IMR-90 (cell line): ENCODE measurements around the gene HYOU1. TPM values are rescaled to one million over a fixed set of nuclear protein-coding genes. Genes with fewer than 3 reads are reported as not detected.

Experiments used
- ATAC-seq: fragments of 200-7000 bp; cut with Tn5 transposase; 2 replicates; pipeline ENCODE4 v1.9.1; 2020; ENCODE audit warnings: low read depth, mild to moderate bottlenecking, moderate library complexity
- BruUV-seq: library from RNA; stranded (reverse); fragments of 400-500 nt; replicated peaks from 2 replicates; lab custom pipeline; 2021; lab: Mats Ljungman, UMichigan
- CTCF ChIA-PET: fragments of 300-600 bp; formaldehyde crosslinking; extraction: SDS; loops from one replicate; lab custom pipeline; 2021; ENCODE audit warnings: antibody characterized with exemption; lab: Yijun Ruan, JAX
- POLR2A ChIA-PET: fragments of 300-600 bp; sonication (Branson Sonifier 250); formaldehyde crosslinking; loops from one replicate; lab custom pipeline; 2022; ENCODE audit warnings: antibody characterized with exemption; ENCODE audit not compliant: unreplicated experiment; lab: Charles Lee
- DNase-seq: peaks from one replicate; pipeline ENCODE4 v3.0.0; 2013
- H2AFZ ChIP-seq: replicated peaks from 2 replicates; pipeline ENCODE3; 2013; ENCODE audit warnings: low read length, mild to moderate bottlenecking; ENCODE audit not compliant: poor library complexity
- H2AK5ac ChIP-seq: 2 replicates; pipeline ENCODE4 v1.6.1; 2013; ENCODE audit warnings: low read depth, low read length, inconsistent platforms
- H2AK9ac ChIP-seq: replicated peaks from 2 replicates; pipeline ENCODE3; 2013; ENCODE audit warnings: mild to moderate bottlenecking, low read depth, low read length, moderate library complexity; ENCODE audit not compliant: poor library complexity
- H2BK120ac ChIP-seq: 2 replicates; pipeline ENCODE4 v1.6.1; 2013; ENCODE audit warnings: low read depth, low read length, inconsistent platforms
- H2BK15ac ChIP-seq: 3 replicates; pipeline ENCODE4 v1.6.1; 2013; ENCODE audit warnings: low read depth, low read length, inconsistent platforms
- H2BK20ac ChIP-seq: 2 replicates; pipeline ENCODE4 v1.6.1; 2013; ENCODE audit warnings: low read depth, mild to moderate bottlenecking, inconsistent platforms, low read length, moderate library complexity
- H2BK5ac ChIP-seq: 2 replicates; pipeline ENCODE4 v1.6.1; 2013; ENCODE audit warnings: mild to moderate bottlenecking, low read depth, low read length, inconsistent platforms; ENCODE audit not compliant: poor library complexity, severe bottlenecking
- H3K14ac ChIP-seq: replicated peaks from 2 replicates; pipeline ENCODE4 v1.6.1; 2013; ENCODE audit warnings: low read depth, low read length, inconsistent platforms
- H3K18ac ChIP-seq: 2 replicates; pipeline ENCODE4 v1.6.1; 2013; ENCODE audit warnings: low read depth, low read length, control low read depth
- H3K23ac ChIP-seq: 2 replicates; pipeline ENCODE4 v1.6.1; 2013; ENCODE audit warnings: low read depth, low read length, inconsistent platforms
- H3K27ac ChIP-seq: 2 replicates; pipeline ENCODE4 v1.5.1; 2013; ENCODE audit warnings: mild to moderate bottlenecking, control low read depth, low read length; ENCODE audit not compliant: insufficient read depth
- H3K27me3 ChIP-seq: 2 replicates; pipeline ENCODE4 v1.6.1; 2013; ENCODE audit warnings: low read length; ENCODE audit not compliant: control insufficient read depth, insufficient read depth
- H3K36me3 ChIP-seq: 2 replicates; pipeline ENCODE4 v1.6.1; 2013; ENCODE audit warnings: low read length, mixed read lengths; ENCODE audit not compliant: control insufficient read depth, insufficient read depth
- H3K4ac ChIP-seq: 2 replicates; pipeline ENCODE4 v1.6.1; 2013; ENCODE audit warnings: low read depth, low read length, inconsistent platforms
- H3K4me1 ChIP-seq: 2 replicates; pipeline ENCODE4 v1.6.1; 2013; ENCODE audit warnings: low read length, mixed read lengths; ENCODE audit not compliant: control insufficient read depth, insufficient read depth
- H3K4me2 ChIP-seq: 2 replicates; pipeline ENCODE4 v1.6.1; 2013; ENCODE audit warnings: low read depth, mild to moderate bottlenecking, control low read depth, low read length, moderate library complexity
- H3K4me3 ChIP-seq: 2 replicates; pipeline ENCODE4 v1.5.1; 2013; ENCODE audit warnings: low read depth, mild to moderate bottlenecking, control low read depth, low read length, moderate library complexity; ENCODE audit not compliant: insufficient read depth
- H3K56ac ChIP-seq: 2 replicates; pipeline ENCODE4 v1.6.1; 2013; ENCODE audit warnings: low read length, inconsistent platforms; ENCODE audit not compliant: insufficient read depth; ENCODE audit errors: extremely low read depth
- H3K79me1 ChIP-seq, 2 experiments: 2 replicates each; pipeline ENCODE4 v1.6.1; 2013; ENCODE audit warnings: low read length in 2 of 2, inconsistent platforms in 1 of 2, low read depth in 1 of 2
- H3K9ac ChIP-seq: 2 replicates; pipeline ENCODE4 v1.6.1; 2013; ENCODE audit warnings: low read depth, low read length, control low read depth
- H3K9me1 ChIP-seq: 2 replicates; pipeline ENCODE4 v1.6.1; 2013; ENCODE audit warnings: low read length, inconsistent platforms; ENCODE audit not compliant: insufficient read depth
- H3K9me3 ChIP-seq: 2 replicates; pipeline ENCODE4 v1.6.1; 2013; ENCODE audit warnings: low read length; ENCODE audit not compliant: control insufficient read depth, insufficient read depth
- H4K20me1 ChIP-seq: 2 replicates; pipeline ENCODE4 v1.6.1; 2013; ENCODE audit warnings: low read length, inconsistent platforms; ENCODE audit not compliant: insufficient read depth
- H4K5ac ChIP-seq: 2 replicates; pipeline ENCODE4 v1.6.1; 2013; ENCODE audit warnings: mild to moderate bottlenecking, low read depth, low read length, control low read depth
- H4K8ac ChIP-seq, 2 experiments: 2 replicates each; pipeline ENCODE4 v1.6.1; 2013; ENCODE audit warnings: low read depth in 2 of 2, low read length in 2 of 2, control low read depth in 1 of 2, inconsistent platforms in 1 of 2
- H4K91ac ChIP-seq: 2 replicates; pipeline ENCODE4 v1.6.1; 2013; ENCODE audit warnings: low read depth, low read length, inconsistent platforms; ENCODE audit not compliant: insufficient read depth
- CHD1 ChIP-seq: IDR thresholded peaks from 2 replicates; pipeline ENCODE4 v1.6.1; 2012; ENCODE audit warnings: low read depth, low read length, improper control_type of control experiment
- WGBS, 2 experiments: methylation state at CpG; one replicate each; pipeline versions ENCODE4 v1.1.5 to v1.1.7; 2013; ENCODE audit warnings: missing lambda C conversion rate in 2 of 2; ENCODE audit not compliant: insufficient read length in 1 of 2; ENCODE audit errors: extremely low coverage in 2 of 2; 5-methylcytosine and 5-hydroxymethylcytosine counted together
- dilution Hi-C: fragments of 300-500 bp; cut with HindIII; formaldehyde crosslinking; loops from one replicate; pipeline ENCODE4 v1.14.3; 2018; ENCODE audit warnings: low sequenced_read_pairs; ENCODE audit not compliant: unreplicated experiment
- in situ Hi-C: fragments of 300-500 bp; cut with MboI; formaldehyde crosslinking; loops from 3 replicates; pipeline ENCODE4 v1.14.3; 2019; ENCODE audit warnings: low sequenced_read_pairs, inconsistent platforms, mixed read lengths
- intact Hi-C: fragments of 100-400 bp; cut with micrococcal nuclease; formaldehyde crosslinking; loops from 2 replicates; pipeline ENCODE4 v1.10.0; 2022
- polyA plus RNA-seq, 3 experiments: library from polyadenylated mRNA; depleted of rRNA; stranded (reverse); fragments of >200 nt; gene quantifications; 2 replicates each; pipeline ENCODE4 v1.2.3, GENCODE V29; 2012; ENCODE audit warnings: low replicate concordance in 1 of 3
- total RNA-seq: library from RNA; depleted of rRNA; stranded (reverse); fragments of >200 nt; gene quantifications from 2 replicates; pipeline ENCODE4 v1.2.3, GENCODE V29; 2012
- TF ChIP-seq, protein P1 (sequence below): fragments of 150-350 bp; IDR thresholded peaks from 2 replicates; pipeline ENCODE4 v1.6.1; 2017; ENCODE audit warnings: mild to moderate bottlenecking, antibody characterized with exemption, low read length, low read depth

Gene HYOU1
- total and polyA plus RNA-seq, 2 of the 4 experiments (the other 2 are of a cell fraction): 117 to 181 TPM

DNA sequence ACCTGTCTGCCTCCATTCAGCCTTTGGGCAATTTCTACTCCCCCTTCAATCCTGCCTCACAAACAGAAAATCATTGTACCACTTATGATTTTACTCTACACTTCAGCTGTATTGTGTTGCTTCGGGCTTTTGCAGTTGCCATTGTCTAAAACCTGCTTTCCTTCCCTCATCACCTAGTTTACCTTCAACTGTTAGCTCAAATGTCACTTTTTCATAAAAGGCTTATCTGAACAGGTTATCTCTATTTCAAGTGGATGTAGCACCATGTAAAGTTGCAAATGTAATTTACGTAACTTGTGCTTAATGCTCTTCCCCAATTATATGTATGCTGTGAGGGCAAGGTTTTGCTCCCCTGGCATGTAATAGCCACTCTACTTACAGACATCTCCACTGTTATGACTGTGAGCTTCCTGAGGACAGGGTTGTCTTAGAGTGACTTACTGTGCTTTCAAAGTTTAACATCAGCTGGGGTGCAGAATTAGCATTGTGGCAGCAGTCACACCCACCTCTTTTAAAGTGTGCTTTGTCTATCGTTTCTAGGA, 44.3 kb downstream of the HYOU1 start:
- no peak for ATAC-seq
- TF ChIP-seq CHD1: no peak
- TF ChIP-seq, protein P1, sequence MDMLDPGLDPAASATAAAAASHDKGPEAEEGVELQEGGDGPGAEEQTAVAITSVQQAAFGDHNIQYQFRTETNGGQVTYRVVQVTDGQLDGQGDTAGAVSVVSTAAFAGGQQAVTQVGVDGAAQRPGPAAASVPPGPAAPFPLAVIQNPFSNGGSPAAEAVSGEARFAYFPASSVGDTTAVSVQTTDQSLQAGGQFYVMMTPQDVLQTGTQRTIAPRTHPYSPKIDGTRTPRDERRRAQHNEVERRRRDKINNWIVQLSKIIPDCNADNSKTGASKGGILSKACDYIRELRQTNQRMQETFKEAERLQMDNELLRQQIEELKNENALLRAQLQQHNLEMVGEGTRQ: no peak

More for the DNA sequence above, 44.3 kb downstream of the HYOU1 start:
- no TSS peak for BruUV-seq
- Histone ChIP-seq H3K79me1 (peaks cover 9 to 48% of the 10 kb centered on the region in 2 experiments; a peak in 3 of 4 replicates), H3K27me3 (no peaks in the 10 kb centered on the region), H2BK5ac (no peak overlapping the region), H3K4me1 (peaks cover 1% of the 10 kb centered on the region; the same call in 1 of the 2 replicates), H3K14ac (no peak overlapping the region), H3K4me3 (no peak overlapping the region), H2AK5ac (no peak overlapping the region), H3K9ac (no peak overlapping the region), H3K4me2 (no peak overlapping the region), H3K56ac (no peak overlapping the region), H2AFZ (no peak overlapping the region), H3K27ac (no peak overlapping the region), H3K4ac (no peak overlapping the region), H3K9me3 (no peaks in the 10 kb centered on the region), H3K23ac (no peak overlapping the region), H3K18ac (no peak overlapping the region), H3K9me1 (no peaks in the 10 kb centered on the region), H2BK20ac (no peak overlapping the region), H2BK15ac (no peak overlapping the region), H4K20me1 (peaks cover 23% of the 10 kb centered on the region), H4K91ac (no peak overlapping the region), H2BK120ac (no peak overlapping the region), H2AK9ac (no peak overlapping the region), H4K8ac (no peak overlapping the region), H3K36me3 (peaks cover 45% of the 10 kb centered on the region), H4K5ac (no peak overlapping the region)
- CTCF ChIA-PET: no interaction called here
- in situ Hi-C loops (no loop called here), intact Hi-C loops (no loop called here), dilution Hi-C loops (no loop called here)
- WGBS, 2 experiments: no CpG with 5 or more reads among the region's 3 CpGs
- DNase-seq: no peak
- POLR2A ChIA-PET: no interaction called here
